GM12873 (cell line): ENCODE results near the gene TCAIM.

ENCODE experiments used
- TF ChIP-seq, protein P1 (sequence below): IDR thresholded peaks from 2 replicates; pipeline ENCODE4 v1.5.1; 2012; ENCODE audit warnings: low read depth, mild to moderate bottlenecking, moderate library complexity, low read length, control low read depth; ENCODE audit not compliant: insufficient read depth; ENCODE audit errors: missing control alignments

TCAIM gene

GRCh38 chr3:44343421-44343820 lies 4.9 kb downstream of the TCAIM start:
- TF ChIP-seq, protein P1, sequence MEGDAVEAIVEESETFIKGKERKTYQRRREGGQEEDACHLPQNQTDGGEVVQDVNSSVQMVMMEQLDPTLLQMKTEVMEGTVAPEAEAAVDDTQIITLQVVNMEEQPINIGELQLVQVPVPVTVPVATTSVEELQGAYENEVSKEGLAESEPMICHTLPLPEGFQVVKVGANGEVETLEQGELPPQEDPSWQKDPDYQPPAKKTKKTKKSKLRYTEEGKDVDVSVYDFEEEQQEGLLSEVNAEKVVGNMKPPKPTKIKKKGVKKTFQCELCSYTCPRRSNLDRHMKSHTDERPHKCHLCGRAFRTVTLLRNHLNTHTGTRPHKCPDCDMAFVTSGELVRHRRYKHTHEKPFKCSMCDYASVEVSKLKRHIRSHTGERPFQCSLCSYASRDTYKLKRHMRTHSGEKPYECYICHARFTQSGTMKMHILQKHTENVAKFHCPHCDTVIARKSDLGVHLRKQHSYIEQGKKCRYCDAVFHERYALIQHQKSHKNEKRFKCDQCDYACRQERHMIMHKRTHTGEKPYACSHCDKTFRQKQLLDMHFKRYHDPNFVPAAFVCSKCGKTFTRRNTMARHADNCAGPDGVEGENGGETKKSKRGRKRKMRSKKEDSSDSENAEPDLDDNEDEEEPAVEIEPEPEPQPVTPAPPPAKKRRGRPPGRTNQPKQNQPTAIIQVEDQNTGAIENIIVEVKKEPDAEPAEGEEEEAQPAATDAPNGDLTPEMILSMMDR, result no peak

DNA sequence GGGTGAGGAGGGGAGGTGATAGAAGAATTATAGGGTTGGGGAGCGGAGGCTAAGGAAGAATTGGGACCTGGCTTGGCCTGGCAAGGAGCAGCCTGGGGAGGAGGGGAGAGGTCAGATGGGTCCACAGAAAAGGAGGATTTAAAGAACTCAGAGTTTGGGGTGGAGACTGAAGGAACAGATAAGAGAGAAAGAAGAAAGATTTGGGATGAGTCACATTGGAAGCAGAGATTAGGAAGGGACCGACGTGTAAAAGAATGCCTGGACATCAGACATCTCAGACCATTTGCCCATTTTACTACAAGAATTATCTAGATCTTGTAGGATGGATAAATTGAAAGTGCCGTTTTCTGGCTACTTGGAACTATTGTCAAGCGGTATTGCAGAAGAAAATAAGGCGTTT lies 10.4 kb downstream of the TCAIM start:
- TF ChIP-seq, protein P1, result no peak

DNA sequence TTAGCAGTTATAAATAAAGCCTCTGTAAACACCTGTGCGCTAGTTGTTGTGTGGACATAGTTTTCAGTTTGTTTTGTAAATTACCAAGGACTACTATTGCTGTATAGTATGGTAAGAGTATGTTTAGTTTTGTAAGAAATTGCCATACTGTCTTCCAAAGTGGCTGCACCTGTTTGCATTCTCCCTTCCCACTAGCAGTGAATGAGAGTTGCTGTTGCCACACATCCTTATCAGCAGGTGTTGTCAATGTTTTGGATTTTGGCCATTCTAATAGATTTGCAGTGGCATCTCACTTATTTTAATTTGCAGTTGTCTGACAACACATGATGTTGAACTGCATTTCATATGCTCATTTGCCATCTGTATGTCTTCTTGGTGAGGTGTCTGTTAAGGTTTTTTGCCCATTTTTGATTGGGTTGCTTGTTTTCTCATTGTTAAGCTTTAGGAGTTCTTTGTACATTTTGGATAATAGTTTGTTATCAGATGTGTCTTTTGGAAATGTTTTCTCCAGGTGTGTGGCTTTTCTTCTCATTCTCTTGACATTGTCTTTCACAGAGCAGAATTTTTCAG lies 14.9 kb downstream of the TCAIM start:
- TF ChIP-seq, protein P1, result no peak

- TF ChIP-seq, protein P1, result no peak
These were observed 16.9 kb downstream of the TCAIM start for GRCh38 chr3:44355362-44356033.

GRCh38 chr3:44359146-44359751 lies 20.7 kb downstream of the TCAIM start:
- TF ChIP-seq, protein P1, result no peak

DNA sequence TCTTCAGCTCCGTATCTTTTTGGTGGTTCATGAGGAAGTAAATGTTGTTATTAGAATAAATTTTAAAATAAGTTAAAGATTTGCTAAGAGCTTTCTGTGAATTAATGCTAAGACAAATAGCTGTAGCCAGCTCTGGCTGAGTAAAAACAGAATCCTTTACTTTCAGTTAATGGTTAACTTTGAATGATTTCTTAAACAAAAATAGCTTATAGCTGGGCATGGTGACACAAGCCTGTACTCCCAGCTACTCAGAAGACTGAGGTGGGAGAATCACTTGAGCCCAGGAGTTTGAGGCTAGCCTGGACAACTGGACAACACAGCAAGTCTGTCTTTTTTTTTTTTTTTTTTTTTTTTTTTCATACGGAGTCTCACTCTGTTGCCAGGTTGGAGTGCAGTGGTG lies 25.0 kb downstream of the TCAIM start:
- TF ChIP-seq, protein P1, result no peak

DNA sequence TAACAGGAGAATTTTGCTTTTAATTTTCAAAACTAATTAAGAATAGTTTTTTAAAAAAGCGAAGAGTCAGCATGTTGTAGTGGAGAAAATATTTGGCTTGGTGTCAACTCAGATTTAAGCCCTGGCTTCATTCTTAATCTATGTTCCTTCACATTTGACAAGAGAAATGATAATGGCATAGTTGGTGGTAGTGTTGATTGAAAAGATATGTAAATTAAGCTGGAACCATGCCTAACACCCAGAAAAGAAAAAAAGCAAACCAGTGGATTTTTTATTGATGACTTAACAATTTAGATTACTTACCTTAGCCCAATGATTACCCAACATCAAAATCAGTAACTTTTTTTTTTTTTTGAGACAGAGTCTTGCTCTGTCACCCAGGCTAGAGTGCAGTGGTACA lies 27.4 kb downstream of the TCAIM start:
- TF ChIP-seq, protein P1, result no peak
